ENCODE results near the gene FAM222A.

- TF ChIP-seq CTCF (IDR thresholded peaks at IDR 0.05): no peak
- no peak for TF ChIP-seq POLR2A (IDR thresholded peaks at IDR 0.05)
These were observed 27.1 kb downstream of the FAM222A start for GRCh38 chr12:109740694-109741245.

Measured in right lobe of liver (tissue), 4 donors.